Liver (tissue), 9 donors: ENCODE measurements around the gene PTPRN2. TPM values are rescaled to one million over a fixed set of nuclear protein-coding genes. Genes with fewer than 3 reads are reported as not detected.

Experiments used
- DNase-seq: peaks from one replicate; pipeline ENCODE4 v3.0.0-alpha.2; 2017; ENCODE audit warnings: low spot score
- H3K27ac ChIP-seq, 2 donors: one replicate each; pipeline ENCODE4 v1.7.0; 2013; ENCODE audit warnings: inconsistent platforms in 2 of 2, low read length in 2 of 2, control low read depth in 1 of 2, low read depth in 1 of 2, mild to moderate bottlenecking in 1 of 2
- H3K27me3 ChIP-seq, 4 donors: one replicate each; pipeline versions ENCODE4 v1.6.1 to v1.7.0; 2013; ENCODE audit warnings: low read length in 3 of 4, inconsistent platforms in 1 of 4, mild to moderate bottlenecking in 1 of 4, moderate library complexity in 1 of 4; ENCODE audit not compliant: control insufficient read depth in 4 of 4, insufficient read depth in 4 of 4
- H3K36me3 ChIP-seq, 4 donors: one replicate each; pipeline versions ENCODE4 v1.6.1 to v1.7.0; 2013; ENCODE audit warnings: low read length in 3 of 4, mild to moderate bottlenecking in 3 of 4, low read depth in 1 of 4, moderate library complexity in 1 of 4; ENCODE audit not compliant: control insufficient read depth in 4 of 4, insufficient read depth in 3 of 4
- H3K4me1 ChIP-seq, 4 donors: one replicate each; pipeline versions ENCODE4 v1.6.1 to v1.7.0; 2013; ENCODE audit warnings: low read length in 3 of 4, mild to moderate bottlenecking in 3 of 4, moderate library complexity in 1 of 4; ENCODE audit not compliant: control insufficient read depth in 4 of 4, insufficient read depth in 4 of 4
- H3K4me3 ChIP-seq, 3 donors: one replicate each; pipeline versions ENCODE4 v1.6.1 to v1.7.0; 2013; ENCODE audit warnings: low read length in 3 of 3, control low read depth in 1 of 3, low read depth in 1 of 3, mild to moderate bottlenecking in 1 of 3
- H3K9ac ChIP-seq, 2 donors: one replicate each; pipeline ENCODE4 v1.7.0; 2013; ENCODE audit warnings: low read length in 2 of 2, mild to moderate bottlenecking in 2 of 2, moderate library complexity in 2 of 2, control low read depth in 1 of 2, low read depth in 1 of 2
- H3K9me3 ChIP-seq, 4 donors: one replicate each; pipeline versions ENCODE4 v1.6.1 to v1.7.0; 2013; ENCODE audit warnings: low read length in 3 of 4; ENCODE audit not compliant: control insufficient read depth in 4 of 4
- CTCF ChIP-seq: fragments of 150-350 bp; IDR thresholded peaks from 2 replicates; pipeline ENCODE4 v1.5.1; 2017; ENCODE audit warnings: improper control_type of control experiment, low read depth, low read length; ENCODE audit not compliant: missing input control
- EGR1 ChIP-seq, 2 donors: IDR thresholded peaks; 2 replicates each; pipeline ENCODE4 v1.6.1; 2016 to 2018; ENCODE audit warnings: antibody characterized with exemption in 2 of 2, low read depth in 2 of 2
- FOXA1 ChIP-seq: IDR thresholded peaks from 2 replicates; pipeline ENCODE4 v1.6.1; 2016; ENCODE audit warnings: antibody characterized with exemption
- FOXA2 ChIP-seq: IDR thresholded peaks from 2 replicates; pipeline ENCODE4 v1.6.1; 2016; ENCODE audit warnings: antibody characterized with exemption
- GABPA ChIP-seq, 2 donors: IDR thresholded peaks in 1 of 2; conservative IDR thresholded peaks in 1 of 2; 2 replicates each; pipeline ENCODE4 v1.6.1; 2016; ENCODE audit warnings: antibody characterized with exemption in 2 of 2, mild to moderate bottlenecking in 1 of 2, moderate library complexity in 1 of 2
- HNF4A ChIP-seq, 2 donors: conservative IDR thresholded peaks; 2 replicates each; pipeline ENCODE4 v1.6.1; 2016; ENCODE audit warnings: antibody characterized with exemption in 2 of 2, mild to moderate bottlenecking in 2 of 2
- HNF4G ChIP-seq: IDR thresholded peaks from 2 replicates; pipeline ENCODE4 v1.6.1; 2016; ENCODE audit warnings: antibody characterized with exemption
- JUND ChIP-seq, 2 donors: IDR thresholded peaks; 2 replicates each; pipeline ENCODE4 v1.6.1; 2016; ENCODE audit warnings: antibody characterized with exemption in 2 of 2
- MAX ChIP-seq: IDR thresholded peaks from 2 replicates; pipeline ENCODE4 v1.6.1; 2016; ENCODE audit warnings: antibody characterized with exemption
- NR2F2 ChIP-seq: IDR thresholded peaks from 2 replicates; pipeline ENCODE4 v1.6.1; 2016; ENCODE audit warnings: antibody characterized with exemption
- RAD21 ChIP-seq, 2 donors: IDR thresholded peaks; 2 replicates each; pipeline ENCODE4 v1.6.1; 2016; ENCODE audit warnings: antibody characterized with exemption in 2 of 2, mild to moderate bottlenecking in 2 of 2
- REST ChIP-seq: IDR thresholded peaks from 2 replicates; pipeline ENCODE4 v1.6.1; 2016; ENCODE audit warnings: antibody characterized with exemption, mild to moderate bottlenecking
- RXRA ChIP-seq, 2 donors: IDR thresholded peaks; 2 replicates each; pipeline ENCODE4 v1.6.1; 2017 to 2018; ENCODE audit warnings: antibody characterized with exemption in 2 of 2, mild to moderate bottlenecking in 1 of 2
- SP1 ChIP-seq: IDR thresholded peaks from 2 replicates; pipeline ENCODE4 v1.6.1; 2018; ENCODE audit warnings: antibody characterized with exemption, mild to moderate bottlenecking
- TAF1 ChIP-seq: conservative IDR thresholded peaks from 2 replicates; pipeline ENCODE4 v1.6.1; 2016; ENCODE audit warnings: antibody characterized with exemption, mild to moderate bottlenecking
- WGBS: extraction: QIAGEN DNeasy Blood & Tissue Kit; methylation state at CpG from one replicate; pipeline ENCODE4 v1.1.7; 2013; 5-methylcytosine and 5-hydroxymethylcytosine counted together
- polyA plus RNA-seq, 2 donors: library from polyadenylated mRNA; stranded (reverse) in 1 of 2; unstranded in 1 of 2; fragments of 200-250 nt in 1 of 2; fragments of >200 nt in 1 of 2; fragmentation: Nextera tagmentation in 1 of 2; extraction: Ambion mirVana in 1 of 2; gene quantifications; one replicate each; pipeline versions ENCODE4 v1.2.1 to v1.2.3, GENCODE V29; 2013 to 2015
- total RNA-seq, 2 donors: library from RNA; depleted of rRNA; stranded (reverse); fragments of >200 nt; gene quantifications; one replicate each; pipeline ENCODE4 v1.2.3, GENCODE V29; 2014
- TF ChIP-seq, protein P1 (sequence below): IDR thresholded peaks from 2 replicates; pipeline ENCODE4 v1.6.1; 2016; ENCODE audit warnings: antibody characterized with exemption
- TF ChIP-seq, protein P2 (sequence below): IDR thresholded peaks from 2 replicates; pipeline ENCODE4 v1.6.1; 2016; ENCODE audit warnings: antibody characterized with exemption
- donor health status: healthy.
- donor health status: healthy.
- donor health status: healthy.
- donor health status: healthy.
- donor health status: healthy.

The PTPRN2 gene
- total and polyA plus RNA-seq, 4 donors = 0.75 to 1.9 (median 1.1) TPM

GRCh38 chr7:157602581-157602980 is 985.0 kb downstream of the PTPRN2 start (continued):
- TF ChIP-seq RXRA (IDR thresholded peaks at IDR 0.05) (no peak), JUND (IDR thresholded peaks at IDR 0.05) (no peak), EGR1 (IDR thresholded peaks at IDR 0.05; ENCODE audit: low read depth in 2 of 2) (no peak), SP1 (no peak), CTCF (no peak), FOXA1 (no peak)

- Histone ChIP-seq H3K36me3 (no peaks in the 10 kb centered on the region), H3K27me3 (peaks cover 0 to 4% (median 0%) of the 10 kb centered on the region in 4 donors), H3K4me1 (no peaks in the 10 kb centered on the region), H3K9ac (no peak overlapping the region), H3K4me3 (no peak overlapping the region), H3K27ac (no peak overlapping the region), H3K9me3 (no peaks in the 10 kb centered on the region)
- WGBS = 94% methylated on average over 15 of the region's 15 CpGs
- TF ChIP-seq NR2F2 (no peak), JUND (IDR thresholded peaks at IDR 0.05) (no peak), CTCF (no peak), FOXA1 (no peak), TAF1 (no peak), MAX (no peak), RXRA (IDR thresholded peaks at IDR 0.05) (no peak), RAD21 (IDR thresholded peaks at IDR 0.05) (no peak), EGR1 (IDR thresholded peaks at IDR 0.05; ENCODE audit: low read depth in 2 of 2) (no peak), GABPA (IDR thresholded peaks at IDR 0.05 in 1 of 2, conservative IDR thresholded peaks at IDR 0.05 in 1 of 2) (no peak), HNF4A (conservative IDR thresholded peaks at IDR 0.05) (no peak), SP1 (no peak), HNF4G (no peak), REST (no peak), FOXA2 (no peak)
- TF ChIP-seq, protein P1, sequence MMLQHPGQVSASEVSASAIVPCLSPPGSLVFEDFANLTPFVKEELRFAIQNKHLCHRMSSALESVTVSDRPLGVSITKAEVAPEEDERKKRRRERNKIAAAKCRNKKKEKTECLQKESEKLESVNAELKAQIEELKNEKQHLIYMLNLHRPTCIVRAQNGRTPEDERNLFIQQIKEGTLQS = no peak
- TF ChIP-seq, protein P2, sequence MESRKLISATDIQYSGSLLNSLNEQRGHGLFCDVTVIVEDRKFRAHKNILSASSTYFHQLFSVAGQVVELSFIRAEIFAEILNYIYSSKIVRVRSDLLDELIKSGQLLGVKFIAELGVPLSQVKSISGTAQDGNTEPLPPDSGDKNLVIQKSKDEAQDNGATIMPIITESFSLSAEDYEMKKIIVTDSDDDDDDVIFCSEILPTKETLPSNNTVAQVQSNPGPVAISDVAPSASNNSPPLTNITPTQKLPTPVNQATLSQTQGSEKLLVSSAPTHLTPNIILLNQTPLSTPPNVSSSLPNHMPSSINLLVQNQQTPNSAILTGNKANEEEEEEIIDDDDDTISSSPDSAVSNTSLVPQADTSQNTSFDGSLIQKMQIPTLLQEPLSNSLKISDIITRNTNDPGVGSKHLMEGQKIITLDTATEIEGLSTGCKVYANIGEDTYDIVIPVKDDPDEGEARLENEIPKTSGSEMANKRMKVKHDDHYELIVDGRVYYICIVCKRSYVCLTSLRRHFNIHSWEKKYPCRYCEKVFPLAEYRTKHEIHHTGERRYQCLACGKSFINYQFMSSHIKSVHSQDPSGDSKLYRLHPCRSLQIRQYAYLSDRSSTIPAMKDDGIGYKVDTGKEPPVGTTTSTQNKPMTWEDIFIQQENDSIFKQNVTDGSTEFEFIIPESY = no peak
- DNase-seq = no peak
These were observed 985.5 kb downstream of the PTPRN2 start for GRCh38 chr7:157602156-157602555.
